ENCODE results near the gene PVALB. TPM values are rescaled to one million over a fixed set of nuclear protein-coding genes. Genes with fewer than 3 reads are reported as not detected.

PVALB gene
- total and polyA plus RNA-seq, 2 of the 4 experiments (the other 2 are of a cell fraction), result not detected

DNA sequence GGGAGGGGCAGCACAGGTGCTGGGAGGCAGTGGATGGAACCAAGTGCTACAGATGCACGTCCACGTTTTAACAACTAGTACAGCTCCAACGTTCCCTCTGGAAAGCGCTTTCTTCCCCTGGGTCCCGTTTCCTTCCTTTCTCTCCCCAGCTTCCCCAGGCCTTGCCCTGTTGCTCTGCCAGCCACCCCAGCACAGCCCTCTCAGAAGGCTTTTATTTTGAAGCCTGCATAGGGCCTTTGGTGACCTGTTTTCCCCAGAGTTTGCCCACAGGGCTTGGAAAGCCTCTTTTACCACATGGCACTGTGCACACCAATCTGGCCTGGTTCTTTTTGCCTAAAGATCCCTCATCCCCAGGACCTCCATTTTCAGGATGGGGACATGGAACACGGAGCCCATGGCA lies 30.1 kb upstream of the PVALB start:
- Histone ChIP-seq H3K9me1 (ENCODE audit: insufficient read depth, low read length) (no peaks in the 10 kb centered on the region), H3K79me1 (ENCODE audit: low read depth in 1 of 2, low read length in 2 of 2) (no peaks in the 10 kb centered on the region), H3K27ac (ENCODE audit: insufficient read depth, low read length) (no peak overlapping the region), H3K23ac (ENCODE audit: low read depth, low read length) (no peak overlapping the region), H4K5ac (ENCODE audit: low read depth, low read length) (no peak overlapping the region), H4K8ac (ENCODE audit: low read depth in 2 of 2, low read length in 2 of 2) (no peak overlapping the region), H3K4me2 (ENCODE audit: low read depth, low read length) (no peak overlapping the region), H2AK5ac (ENCODE audit: low read depth, low read length) (no peak overlapping the region), H4K91ac (ENCODE audit: insufficient read depth, low read depth, low read length) (no peak overlapping the region), H2BK20ac (ENCODE audit: low read depth, low read length) (no peak overlapping the region), H3K18ac (ENCODE audit: low read depth, low read length) (no peak overlapping the region), H3K14ac (replicated peaks; ENCODE audit: low read depth, low read length) (no peak overlapping the region), H3K4me3 (ENCODE audit: insufficient read depth, low read depth, low read length) (no peak overlapping the region), H2AK9ac (replicated peaks; ENCODE audit: low read depth, low read length, poor library complexity) (no peak overlapping the region), H2BK15ac (ENCODE audit: low read depth, low read length) (no peak overlapping the region), H2AFZ (replicated peaks; ENCODE audit: low read length, poor library complexity) (no peak overlapping the region), H3K9ac (ENCODE audit: low read depth, low read length) (no peak overlapping the region), H2BK120ac (ENCODE audit: low read depth, low read length) (no peak overlapping the region), H3K9me3 (ENCODE audit: control insufficient read depth, insufficient read depth, low read length) (no peaks in the 10 kb centered on the region), H3K4ac (ENCODE audit: low read depth, low read length) (no peak overlapping the region), H3K4me1 (ENCODE audit: control insufficient read depth, insufficient read depth, low read length) (no peaks in the 10 kb centered on the region), H4K20me1 (ENCODE audit: insufficient read depth, low read length) (no peaks in the 10 kb centered on the region), H3K56ac (ENCODE audit: extremely low read depth, insufficient read depth, low read length) (no peak overlapping the region), H2BK5ac (ENCODE audit: low read depth, low read length, poor library complexity, severe bottlenecking) (no peak overlapping the region), H3K36me3 (ENCODE audit: control insufficient read depth, insufficient read depth, low read length) (no peaks in the 10 kb centered on the region), H3K27me3 (ENCODE audit: control insufficient read depth, insufficient read depth, low read length) (peaks cover 55% of the 10 kb centered on the region)
- intact Hi-C loops (cut with micrococcal nuclease), result no loop called here
- in situ Hi-C loops (cut with MboI; ENCODE audit: low sequenced_read_pairs), result loop anchor here (5.0 kb wide), 1 partner anchor 65 kb away; no protein-coding TSS in a partner anchor
- no TSS peak for BruUV-seq (replicated peaks)
- dilution Hi-C loops (cut with HindIII; ENCODE audit: low sequenced_read_pairs, unreplicated experiment), result no loop called here
- ATAC-seq (ENCODE audit: low read depth) (no peak), DNase-seq (no peak)
- CTCF ChIA-PET, result interaction anchor here (1.6 kb wide), 1 partner anchor 9 kb away, joined by 11 read pairs; no protein-coding TSS in a partner anchor
- WGBS, 2 experiments (ENCODE audit: extremely low coverage in 2 of 2, insufficient read length in 1 of 2), result no CpG with 5 or more reads among the region's 6 CpGs
- no peak for TF ChIP-seq RCOR1 (IDR thresholded peaks at IDR 0.05; ENCODE audit: insufficient replicate concordance, low read length)
- TF ChIP-seq NFE2L2 (IDR thresholded peaks at IDR 0.05; ENCODE audit: low read depth, low read length), result no peak
- TF ChIP-seq CHD1 (IDR thresholded peaks at IDR 0.05; ENCODE audit: low read depth, low read length), result no peak
- no peak for TF ChIP-seq CEBPB (IDR thresholded peaks at IDR 0.05; ENCODE audit: low read depth, low read length)
- TF ChIP-seq FOS (IDR thresholded peaks at IDR 0.05; ENCODE audit: low read depth, low read length), result no peak
- TF ChIP-seq MAZ (IDR thresholded peaks at IDR 0.05; ENCODE audit: borderline replicate concordance, low read depth, low read length), result no peak
- TF ChIP-seq RFX5 (IDR thresholded peaks at IDR 0.05; ENCODE audit: low read depth, low read length), result no peak
- no peak for TF ChIP-seq BHLHE40 (IDR thresholded peaks at IDR 0.05; ENCODE audit: low read depth, low read length)
- TF ChIP-seq, protein P1, sequence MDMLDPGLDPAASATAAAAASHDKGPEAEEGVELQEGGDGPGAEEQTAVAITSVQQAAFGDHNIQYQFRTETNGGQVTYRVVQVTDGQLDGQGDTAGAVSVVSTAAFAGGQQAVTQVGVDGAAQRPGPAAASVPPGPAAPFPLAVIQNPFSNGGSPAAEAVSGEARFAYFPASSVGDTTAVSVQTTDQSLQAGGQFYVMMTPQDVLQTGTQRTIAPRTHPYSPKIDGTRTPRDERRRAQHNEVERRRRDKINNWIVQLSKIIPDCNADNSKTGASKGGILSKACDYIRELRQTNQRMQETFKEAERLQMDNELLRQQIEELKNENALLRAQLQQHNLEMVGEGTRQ (IDR thresholded peaks at IDR 0.05; ENCODE audit: low read depth, low read length), result no peak
- POLR2A ChIA-PET (ENCODE audit: unreplicated experiment), result no interaction called here
